HCT116 (cell line): ENCODE data around the gene TAMALIN.

Source experiments
- CEBPB ChIP-seq: IDR thresholded peaks from 2 replicates; pipeline ENCODE4 v1.6.1; 2012; ENCODE audit warnings: low read depth
- POLR2A ChIP-seq: IDR thresholded peaks from 2 replicates; pipeline ENCODE4 v1.7.0; 2011; ENCODE audit warnings: borderline replicate concordance; ENCODE audit not compliant: insufficient read depth, insufficient read length; ENCODE audit errors: extremely low read depth
- ZNF274 ChIP-seq: fragments of 200-500 bp; sonication (Bioruptor generic); IDR thresholded peaks from 2 replicates; pipeline ENCODE4 v1.6.1; 2014; ENCODE audit warnings: mild to moderate bottlenecking, low read depth, low read length, inconsistent platforms
- TF ChIP-seq, protein P1 (sequence below): IDR thresholded peaks from 2 replicates; pipeline ENCODE4 v1.6.1; 2012; ENCODE audit warnings: low read depth

DNA sequence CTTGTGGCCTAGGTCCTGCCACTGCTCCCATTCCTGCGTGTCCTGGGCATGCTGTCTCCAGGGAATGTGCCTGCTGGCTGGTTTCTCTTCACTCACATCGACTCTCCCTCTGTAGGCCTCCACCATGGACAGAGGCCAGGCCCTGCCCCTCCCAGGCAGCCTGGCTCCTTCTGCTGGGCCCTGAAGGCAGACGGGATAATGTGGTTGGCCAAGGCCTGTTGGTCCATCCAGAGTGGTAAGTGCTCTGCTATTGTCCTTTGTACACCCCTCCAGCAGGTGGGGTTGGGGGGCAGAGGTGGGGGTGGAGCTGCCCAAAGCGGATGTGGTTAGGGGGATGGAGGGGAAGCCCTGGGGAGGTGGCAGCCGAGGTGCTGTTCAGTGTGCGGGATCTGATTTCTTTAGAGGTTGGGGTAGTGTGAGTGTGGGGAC is 35.0 kb downstream of the TAMALIN start:
- TF ChIP-seq POLR2A: no peak
- no peak for TF ChIP-seq ZNF274
- TF ChIP-seq CEBPB: no peak
- TF ChIP-seq, protein P1, sequence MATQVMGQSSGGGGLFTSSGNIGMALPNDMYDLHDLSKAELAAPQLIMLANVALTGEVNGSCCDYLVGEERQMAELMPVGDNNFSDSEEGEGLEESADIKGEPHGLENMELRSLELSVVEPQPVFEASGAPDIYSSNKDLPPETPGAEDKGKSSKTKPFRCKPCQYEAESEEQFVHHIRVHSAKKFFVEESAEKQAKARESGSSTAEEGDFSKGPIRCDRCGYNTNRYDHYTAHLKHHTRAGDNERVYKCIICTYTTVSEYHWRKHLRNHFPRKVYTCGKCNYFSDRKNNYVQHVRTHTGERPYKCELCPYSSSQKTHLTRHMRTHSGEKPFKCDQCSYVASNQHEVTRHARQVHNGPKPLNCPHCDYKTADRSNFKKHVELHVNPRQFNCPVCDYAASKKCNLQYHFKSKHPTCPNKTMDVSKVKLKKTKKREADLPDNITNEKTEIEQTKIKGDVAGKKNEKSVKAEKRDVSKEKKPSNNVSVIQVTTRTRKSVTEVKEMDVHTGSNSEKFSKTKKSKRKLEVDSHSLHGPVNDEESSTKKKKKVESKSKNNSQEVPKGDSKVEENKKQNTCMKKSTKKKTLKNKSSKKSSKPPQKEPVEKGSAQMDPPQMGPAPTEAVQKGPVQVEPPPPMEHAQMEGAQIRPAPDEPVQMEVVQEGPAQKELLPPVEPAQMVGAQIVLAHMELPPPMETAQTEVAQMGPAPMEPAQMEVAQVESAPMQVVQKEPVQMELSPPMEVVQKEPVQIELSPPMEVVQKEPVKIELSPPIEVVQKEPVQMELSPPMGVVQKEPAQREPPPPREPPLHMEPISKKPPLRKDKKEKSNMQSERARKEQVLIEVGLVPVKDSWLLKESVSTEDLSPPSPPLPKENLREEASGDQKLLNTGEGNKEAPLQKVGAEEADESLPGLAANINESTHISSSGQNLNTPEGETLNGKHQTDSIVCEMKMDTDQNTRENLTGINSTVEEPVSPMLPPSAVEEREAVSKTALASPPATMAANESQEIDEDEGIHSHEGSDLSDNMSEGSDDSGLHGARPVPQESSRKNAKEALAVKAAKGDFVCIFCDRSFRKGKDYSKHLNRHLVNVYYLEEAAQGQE: no peak
